Mammary epithelial cell (primary cell): ENCODE results near the gene NXNL1.

ENCODE experiments used
- CTCF ChIP-seq, 2 donors: IDR thresholded peaks in 1 of 2; conservative IDR thresholded peaks in 1 of 2; 2 replicates each; pipeline ENCODE4 v1.5.1; 2011 to 2012; ENCODE audit warnings: inconsistent platforms in 2 of 2, low read length in 2 of 2, mild to moderate bottlenecking in 2 of 2, control low read depth in 1 of 2, low read depth in 1 of 2; ENCODE audit not compliant: insufficient read depth in 1 of 2; ENCODE audit errors: extremely low read depth in 1 of 2
- EZH2 ChIP-seq: IDR thresholded peaks from 2 replicates; pipeline ENCODE4 v1.6.1; 2012; ENCODE audit warnings: low read length, inconsistent platforms, borderline replicate concordance

GRCh38 chr19:17479325-17479791, 18.6 kb upstream of the NXNL1 start:
- TF ChIP-seq CTCF (conservative IDR thresholded peaks at IDR 0.05 in 1 of 2, IDR thresholded peaks at IDR 0.05 in 1 of 2; ENCODE audit: extremely low read depth in 1 of 2, insufficient read depth in 1 of 2, low read depth in 1 of 2, low read length in 2 of 2) (no peak), EZH2 (no peak)
